Memory B cell (primary cell): ENCODE data around the gene FMN1.

Experiments
- ATAC-seq: fragments of 150-1000 bp; cut with Tn5 transposase; 2 replicates; pipeline ENCODE4 v1.10.0; 2021; ENCODE audit warnings: low read depth, mild to moderate bottlenecking, moderate library complexity
- DNase-seq, 2 donors: peaks; one replicate each; pipeline ENCODE4 v3.0.0; 2022; ENCODE audit warnings: low spot score in 2 of 2
- H3K27ac Mint-ChIP-seq: one replicate; pipeline ENCODE4 v1.8.0; 2022; ENCODE audit warnings: mild to moderate bottlenecking, moderate library complexity, mixed read lengths
- H3K27me3 Mint-ChIP-seq: one replicate; pipeline ENCODE4 v1.8.0; 2022; ENCODE audit warnings: mixed read lengths
- H3K36me3 Mint-ChIP-seq: one replicate; pipeline ENCODE4 v1.8.0; 2022; ENCODE audit warnings: mild to moderate bottlenecking, mixed read lengths
- H3K4me1 Mint-ChIP-seq: one replicate; pipeline ENCODE4 v1.8.0; 2022; ENCODE audit warnings: mixed read lengths
- H3K4me3 Mint-ChIP-seq: one replicate; pipeline ENCODE4 v1.8.0; 2022; ENCODE audit warnings: mild to moderate bottlenecking, moderate library complexity, mixed read lengths
- H3K9me3 Mint-ChIP-seq: one replicate; pipeline ENCODE4 v1.8.0; 2022; ENCODE audit warnings: mixed read lengths

The FMN1 gene

DNA sequence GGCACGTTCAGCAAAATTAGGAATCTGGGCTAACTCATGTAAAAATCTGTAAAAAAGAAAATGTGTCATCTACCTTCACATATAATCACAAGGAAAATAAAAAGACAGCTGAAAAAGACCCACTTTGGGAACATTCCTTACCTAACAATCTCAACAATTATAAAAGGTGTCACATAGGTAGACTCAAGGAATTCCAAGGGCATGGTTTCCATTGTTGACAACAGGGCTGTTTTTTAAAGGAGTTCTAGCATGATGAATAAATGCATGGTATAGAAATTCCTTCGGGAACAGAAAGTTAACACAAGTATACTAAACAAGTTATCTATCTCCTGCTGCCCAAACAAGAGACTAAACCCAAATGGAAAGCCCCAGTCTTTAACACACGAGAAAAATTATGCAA, 292.5 kb downstream of the FMN1 start:
- H3K27me3 Mint-ChIP-seq, result peaks cover 4% of the 10 kb centered on the region
- H3K4me3 Mint-ChIP-seq, result no peak overlapping the region
- H3K27ac Mint-ChIP-seq, result no peak overlapping the region
- ATAC-seq, result no peak
- no peaks in the 10 kb centered on the region for H3K9me3 Mint-ChIP-seq
- peaks cover 32% of the 10 kb centered on the region for H3K4me1 Mint-ChIP-seq
- DNase-seq, result no peak
- peaks cover 3% of the 10 kb centered on the region for H3K36me3 Mint-ChIP-seq

- H3K27ac Mint-ChIP-seq, result no peak overlapping the region
- H3K27me3 Mint-ChIP-seq, result peaks cover 4% of the 10 kb centered on the region
- ATAC-seq (no peak), DNase-seq (no peak)
- peaks cover 3% of the 10 kb centered on the region for H3K36me3 Mint-ChIP-seq
- H3K9me3 Mint-ChIP-seq, result no peaks in the 10 kb centered on the region
- H3K4me1 Mint-ChIP-seq, result peaks cover 30% of the 10 kb centered on the region
- no peak overlapping the region for H3K4me3 Mint-ChIP-seq
These were observed 293.3 kb downstream of the FMN1 start for GRCh38 chr15:32901192-32901591.

DNA sequence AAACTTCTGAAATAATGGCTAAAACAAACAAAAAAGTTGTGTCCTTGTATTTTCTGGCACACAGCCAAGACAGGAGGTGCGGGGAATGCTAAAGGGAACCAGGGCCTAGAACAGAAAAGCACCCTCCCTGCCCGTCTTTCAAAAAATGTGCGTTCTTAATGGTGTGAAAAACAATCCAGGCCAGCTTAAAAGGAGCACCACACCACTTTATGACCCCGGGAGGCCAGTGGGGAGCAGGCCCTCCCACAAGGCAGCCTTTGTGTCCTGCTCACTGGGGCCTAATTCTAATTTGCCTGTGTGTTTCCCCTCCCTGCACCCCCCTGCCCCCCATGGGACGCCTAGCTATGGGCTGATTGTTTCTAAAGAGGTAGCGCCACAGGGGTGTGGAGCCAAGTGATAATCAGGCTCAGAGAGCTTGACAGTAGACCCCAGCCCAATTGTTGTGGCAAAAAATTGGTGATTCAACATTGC, 295.4 kb downstream of the FMN1 start:
- peak; percentile 21 to 43 for DNase-seq
- peaks cover 3% of the 10 kb centered on the region for H3K36me3 Mint-ChIP-seq
- peaks cover 28% of the 10 kb centered on the region for H3K4me1 Mint-ChIP-seq
- peaks cover 6% of the 10 kb centered on the region for H3K27me3 Mint-ChIP-seq
- peak overlapping the region; percentile 24 for H3K27ac Mint-ChIP-seq
- no peak overlapping the region for H3K4me3 Mint-ChIP-seq
- peak; percentile 97 for ATAC-seq
- H3K9me3 Mint-ChIP-seq, result no peaks in the 10 kb centered on the region

GRCh38 chr15:32898414-32898813, 296.1 kb downstream of the FMN1 start:
- peaks cover 21% of the 10 kb centered on the region for H3K4me1 Mint-ChIP-seq

GRCh38 chr15:32893421-32893820, 301.1 kb downstream of the FMN1 start:
- DNase-seq (no peak), ATAC-seq (no peak)
- no peaks in the 10 kb centered on the region for H3K9me3 Mint-ChIP-seq
- peaks cover 7% of the 10 kb centered on the region for H3K4me1 Mint-ChIP-seq
- H3K36me3 Mint-ChIP-seq, result peaks cover 2% of the 10 kb centered on the region
- no peak overlapping the region for H3K4me3 Mint-ChIP-seq
- peaks cover 3% of the 10 kb centered on the region for H3K27me3 Mint-ChIP-seq
- H3K27ac Mint-ChIP-seq, result no peak overlapping the region

More at GRCh38 chr15:32898414-32898813, 296.1 kb downstream of the FMN1 start:
- peaks cover 3% of the 10 kb centered on the region for H3K36me3 Mint-ChIP-seq
- no peaks in the 10 kb centered on the region for H3K9me3 Mint-ChIP-seq
- no peak overlapping the region for H3K4me3 Mint-ChIP-seq
- H3K27me3 Mint-ChIP-seq, result peaks cover 5% of the 10 kb centered on the region
- no peak overlapping the region for H3K27ac Mint-ChIP-seq
- ATAC-seq (no peak), DNase-seq (no peak)

DNA sequence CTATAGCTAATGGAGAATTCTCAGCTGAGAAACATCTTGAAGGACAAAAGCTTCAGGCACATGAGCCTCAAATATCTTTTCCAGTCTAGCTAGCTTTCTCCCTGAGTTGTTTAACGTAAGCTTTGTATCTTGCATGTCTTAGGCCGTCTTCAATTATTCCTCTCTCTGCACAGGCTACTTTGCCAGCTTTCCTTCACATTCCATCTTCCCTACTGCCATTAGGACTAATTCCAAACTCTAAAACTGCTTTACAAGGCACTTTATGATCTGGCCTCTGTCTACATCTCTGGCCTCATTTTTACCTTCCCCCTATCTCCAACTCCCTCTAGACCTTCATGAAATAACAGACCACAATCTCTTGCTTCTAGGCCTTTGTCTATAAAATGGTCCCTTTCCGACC, 305.3 kb downstream of the FMN1 start:
- no peak overlapping the region for H3K27ac Mint-ChIP-seq

GRCh38 chr15:32888221-32888761, 306.2 kb downstream of the FMN1 start:
- Mint-ChIP-seq H3K4me1 (no peaks in the 10 kb centered on the region), H3K36me3 (no peaks in the 10 kb centered on the region), H3K27ac (no peak overlapping the region), H3K9me3 (no peaks in the 10 kb centered on the region), H3K4me3 (no peak overlapping the region), H3K27me3 (no peaks in the 10 kb centered on the region)
- ATAC-seq (no peak), DNase-seq (no peak)

More for the DNA sequence above, 305.3 kb downstream of the FMN1 start:
- no peak overlapping the region for H3K4me3 Mint-ChIP-seq
- no peaks in the 10 kb centered on the region for H3K36me3 Mint-ChIP-seq
- ATAC-seq (no peak), DNase-seq (no peak)
- H3K9me3 Mint-ChIP-seq, result no peaks in the 10 kb centered on the region
- H3K27me3 Mint-ChIP-seq, result no peaks in the 10 kb centered on the region
- no peaks in the 10 kb centered on the region for H3K4me1 Mint-ChIP-seq

- no peaks in the 10 kb centered on the region for H3K4me1 Mint-ChIP-seq
- DNase-seq, result no peak
- no peaks in the 10 kb centered on the region for H3K9me3 Mint-ChIP-seq
- no peaks in the 10 kb centered on the region for H3K36me3 Mint-ChIP-seq
- H3K27me3 Mint-ChIP-seq, result no peaks in the 10 kb centered on the region
- ATAC-seq, result no peak
- no peak overlapping the region for H3K27ac Mint-ChIP-seq
- H3K4me3 Mint-ChIP-seq, result no peak overlapping the region
These were observed 307.4 kb downstream of the FMN1 start for GRCh38 chr15:32887090-32887489.

- Mint-ChIP-seq H3K36me3 (no peaks in the 10 kb centered on the region), H3K27me3 (no peaks in the 10 kb centered on the region), H3K27ac (no peak overlapping the region), H3K4me3 (no peak overlapping the region), H3K4me1 (peaks cover 3% of the 10 kb centered on the region), H3K9me3 (no peaks in the 10 kb centered on the region)
- ATAC-seq (no peak), DNase-seq (no peak)
These were observed 308.1 kb downstream of the FMN1 start for GRCh38 chr15:32886459-32886858.

DNA sequence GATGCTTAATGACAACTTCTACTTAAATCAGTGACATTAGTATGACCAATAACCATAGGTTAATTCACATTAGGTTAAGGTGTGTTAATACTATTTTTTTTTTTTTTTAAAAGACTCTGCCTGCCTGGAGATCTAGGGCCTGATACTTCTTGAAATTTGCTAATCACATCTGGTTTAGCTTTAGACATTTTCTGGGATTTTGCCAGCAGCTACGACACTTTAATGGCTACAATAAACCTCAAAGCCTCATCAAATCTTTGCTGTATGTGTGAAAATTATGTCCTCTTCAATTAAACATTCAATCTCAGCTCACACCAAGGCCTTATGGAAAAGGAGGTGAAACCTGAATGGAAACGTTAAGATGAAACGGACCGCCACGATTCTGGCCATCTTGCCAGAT, 308.8 kb downstream of the FMN1 start:
- Mint-ChIP-seq H3K27me3 (no peaks in the 10 kb centered on the region), H3K4me1 (peaks cover 3% of the 10 kb centered on the region), H3K27ac (no peak overlapping the region), H3K36me3 (no peaks in the 10 kb centered on the region), H3K9me3 (no peaks in the 10 kb centered on the region), H3K4me3 (no peak overlapping the region)
- ATAC-seq, result no peak
- no peak for DNase-seq

GRCh38 chr15:32884146-32884545, 310.4 kb downstream of the FMN1 start:
- Mint-ChIP-seq H3K4me1 (peaks cover 3% of the 10 kb centered on the region), H3K36me3 (no peaks in the 10 kb centered on the region), H3K27me3 (no peaks in the 10 kb centered on the region), H3K9me3 (no peaks in the 10 kb centered on the region), H3K27ac (no peak overlapping the region), H3K4me3 (no peak overlapping the region)
- DNase-seq (no peak), ATAC-seq (no peak)

DNA sequence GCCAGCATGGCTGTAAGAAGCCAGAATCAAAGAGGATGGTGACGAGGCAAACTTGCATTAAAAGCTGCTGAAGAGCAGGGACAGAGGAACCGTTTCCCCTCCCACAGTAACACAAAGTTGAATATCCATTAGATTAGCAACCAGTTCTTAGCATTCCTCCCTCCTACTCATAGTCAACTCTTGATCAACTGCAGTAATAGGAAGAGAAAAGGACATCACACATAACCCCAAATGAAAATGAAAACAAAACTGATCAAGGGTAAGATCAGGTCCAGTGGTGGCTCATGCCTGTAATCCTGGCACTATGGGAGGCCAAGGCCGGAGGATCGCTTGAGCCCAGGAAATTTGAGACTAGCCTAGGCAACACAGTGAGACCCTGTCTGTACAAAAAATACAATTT, 311.6 kb downstream of the FMN1 start:
- peaks cover 3% of the 10 kb centered on the region for H3K4me1 Mint-ChIP-seq
- H3K4me3 Mint-ChIP-seq, result no peak overlapping the region
- no peak for ATAC-seq
- DNase-seq, result no peak
- H3K36me3 Mint-ChIP-seq, result no peaks in the 10 kb centered on the region
- no peaks in the 10 kb centered on the region for H3K9me3 Mint-ChIP-seq
- no peaks in the 10 kb centered on the region for H3K27me3 Mint-ChIP-seq
- no peak overlapping the region for H3K27ac Mint-ChIP-seq

GRCh38 chr15:32881528-32881927, 313.0 kb downstream of the FMN1 start:
- Mint-ChIP-seq H3K27me3 (no peaks in the 10 kb centered on the region), H3K4me3 (no peak overlapping the region), H3K27ac (no peak overlapping the region), H3K36me3 (no peaks in the 10 kb centered on the region), H3K9me3 (no peaks in the 10 kb centered on the region), H3K4me1 (peaks cover 3% of the 10 kb centered on the region)
- DNase-seq (no peak), ATAC-seq (no peak)

DNA sequence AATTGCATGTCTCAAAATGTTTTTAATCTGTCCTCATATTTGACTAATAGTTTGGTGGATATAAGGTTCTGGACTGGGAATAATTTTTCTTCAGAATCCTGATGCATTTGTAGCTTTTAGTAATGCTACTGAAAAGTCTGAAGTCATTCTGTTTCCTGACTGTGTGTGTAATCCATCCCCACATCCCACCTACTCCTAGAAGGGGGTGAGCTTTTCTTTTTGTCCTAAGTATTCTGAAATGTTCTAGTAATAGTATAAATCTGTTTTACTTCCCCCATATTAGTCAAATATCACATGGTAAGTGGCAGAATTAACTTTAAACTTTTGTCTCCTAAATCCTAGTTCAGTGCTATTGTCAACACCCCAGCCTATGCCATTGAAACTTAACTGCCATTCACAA, 313.9 kb downstream of the FMN1 start:
- Mint-ChIP-seq H3K4me1 (peaks cover 3% of the 10 kb centered on the region), H3K36me3 (no peaks in the 10 kb centered on the region), H3K27ac (no peak overlapping the region), H3K4me3 (no peak overlapping the region), H3K27me3 (no peaks in the 10 kb centered on the region), H3K9me3 (no peaks in the 10 kb centered on the region)
- ATAC-seq (no peak), DNase-seq (no peak)

GRCh38 chr15:32879980-32880379, 314.5 kb downstream of the FMN1 start:
- peaks cover 3% of the 10 kb centered on the region for H3K4me1 Mint-ChIP-seq
- no peak for DNase-seq
- H3K9me3 Mint-ChIP-seq, result no peaks in the 10 kb centered on the region
- H3K27ac Mint-ChIP-seq, result no peak overlapping the region
- H3K27me3 Mint-ChIP-seq, result no peaks in the 10 kb centered on the region
- no peak for ATAC-seq
- H3K4me3 Mint-ChIP-seq, result no peak overlapping the region
- no peaks in the 10 kb centered on the region for H3K36me3 Mint-ChIP-seq
